GM23338 (cell line): ENCODE results near the gene IMMP2L. TPM values are rescaled to one million over a fixed set of nuclear protein-coding genes. Genes with fewer than 3 reads are reported as not detected.

Source experiments
- ATAC-seq: fragments of 200-7000 bp; cut with Tn5 transposase; 3 replicates; pipeline ENCODE4 v1.9.1; 2020
- DNase-seq: peaks from one replicate; pipeline ENCODE4 v3.0.0-alpha.2; 2015; ENCODE audit warnings: low spot score
- H2AFZ ChIP-seq: fragments of 200-600 bp; sonication (generic); 2 replicates; pipeline ENCODE4 v1.8.0; 2016; ENCODE audit warnings: antibody characterized with exemption, mild to moderate bottlenecking, moderate library complexity
- H3F3A ChIP-seq: fragments of 200-600 bp; sonication (generic); replicated peaks from 2 replicates; pipeline ENCODE4 v1.8.0; 2017; ENCODE audit warnings: antibody characterized with exemption, mixed run types, low read depth
- H3K27ac ChIP-seq: fragments of 200-600 bp; sonication (generic); 2 replicates; pipeline ENCODE4 v1.6.1; 2016; ENCODE audit warnings: low read depth
- H3K27me3 ChIP-seq: fragments of 200-600 bp; sonication (generic); 2 replicates; pipeline ENCODE4 v1.8.0; 2016; ENCODE audit warnings: mild to moderate bottlenecking, mixed run types, moderate library complexity; ENCODE audit not compliant: insufficient read depth
- H3K36me3 ChIP-seq: fragments of 200-600 bp; sonication (generic); 2 replicates; pipeline ENCODE4 v1.8.0; 2016; ENCODE audit warnings: mild to moderate bottlenecking; ENCODE audit not compliant: insufficient read depth
- H3K4me1 ChIP-seq: fragments of 200-600 bp; sonication (generic); 2 replicates; pipeline ENCODE4 v1.8.0; 2016; ENCODE audit warnings: mild to moderate bottlenecking, moderate library complexity; ENCODE audit not compliant: insufficient read depth
- H3K4me2 ChIP-seq: fragments of 200-600 bp; sonication (generic); 2 replicates; pipeline ENCODE4 v1.7.1; 2017; ENCODE audit warnings: mixed run types
- H3K4me3 ChIP-seq: fragments of 200-600 bp; sonication (generic); 2 replicates; pipeline ENCODE4 v1.6.1; 2016; ENCODE audit warnings: mixed run types
- H3K79me2 ChIP-seq: fragments of 200-600 bp; sonication (generic); replicated peaks from 2 replicates; pipeline ENCODE4 v1.8.0; 2017; ENCODE audit warnings: mild to moderate bottlenecking; ENCODE audit not compliant: insufficient read depth
- H3K9me2 ChIP-seq: fragments of 200-600 bp; sonication (generic); 2 replicates; pipeline ENCODE4 v1.8.0; 2017; ENCODE audit not compliant: insufficient read depth
- H4K20me1 ChIP-seq: fragments of 200-600 bp; sonication (generic); replicated peaks from 2 replicates; pipeline ENCODE4 v1.8.0; 2017; ENCODE audit warnings: mild to moderate bottlenecking; ENCODE audit not compliant: insufficient read depth
- H3K27ac Mint-ChIP-seq: 2 replicates; pipeline ENCODE4 v1.8.0; 2020; ENCODE audit warnings: inconsistent platforms, mild to moderate bottlenecking, moderate library complexity, mixed read lengths
- H3K27me3 Mint-ChIP-seq: 3 replicates; pipeline ENCODE4 v1.8.0; 2022; ENCODE audit warnings: low read depth, mild to moderate bottlenecking, moderate library complexity, mixed read lengths, inconsistent platforms; ENCODE audit not compliant: insufficient read depth, poor library complexity
- H3K36me3 Mint-ChIP-seq: 3 replicates; pipeline ENCODE4 v1.8.0; 2021; ENCODE audit warnings: low read depth, mild to moderate bottlenecking, inconsistent platforms, moderate library complexity, mixed read lengths
- H3K4me1 Mint-ChIP-seq: 3 replicates; pipeline ENCODE4 v1.8.0; 2020; ENCODE audit warnings: mild to moderate bottlenecking, inconsistent platforms, mixed read lengths
- H3K4me3 Mint-ChIP-seq: 3 replicates; pipeline ENCODE4 v1.8.0; 2021; ENCODE audit warnings: moderate library complexity, mild to moderate bottlenecking, inconsistent platforms, mixed read lengths
- H3K9me3 Mint-ChIP-seq: 3 replicates; pipeline ENCODE4 v1.8.0; 2020; ENCODE audit warnings: moderate library complexity, mild to moderate bottlenecking, inconsistent platforms, mixed read lengths
- ETS1 ChIP-seq: IDR thresholded peaks from 2 replicates; pipeline ENCODE4 v1.6.1; 2016; ENCODE audit warnings: antibody characterized with exemption
- EZH2phosphoT487 ChIP-seq: fragments of 200-600 bp; sonication (generic); IDR thresholded peaks from one replicate; pipeline ENCODE4 v1.8.1; 2018; ENCODE audit warnings: antibody characterized with exemption; ENCODE audit not compliant: unreplicated experiment
- JUNB ChIP-seq: IDR thresholded peaks from one replicate; pipeline ENCODE4 v1.6.1; 2016; ENCODE audit warnings: antibody characterized with exemption; ENCODE audit not compliant: unreplicated experiment
- NANOG ChIP-seq: IDR thresholded peaks from 2 replicates; pipeline ENCODE4 v1.6.1; 2016; ENCODE audit warnings: antibody characterized with exemption, borderline replicate concordance
- POLR2AphosphoS5 ChIP-seq: IDR thresholded peaks from 2 replicates; pipeline ENCODE4 v1.6.1; 2016; ENCODE audit warnings: antibody characterized with exemption, low read depth
- STAT1 ChIP-seq: IDR thresholded peaks from one replicate; pipeline ENCODE4 v1.6.1; 2016; ENCODE audit warnings: antibody characterized with exemption; ENCODE audit not compliant: unreplicated experiment
- ZNF331 ChIP-seq: fragments of 250-450 bp; sonication (Bioruptor Pico); IDR thresholded peaks from 2 replicates; pipeline ENCODE4 v1.5.0; 2020; ENCODE audit warnings: low read depth, mild to moderate bottlenecking, moderate library complexity
- polyA plus RNA-seq: library from polyadenylated mRNA; unstranded; fragments of >200 nt; fragmentation: Nextera tagmentation; extraction: Ambion mirVana; gene quantifications from 2 replicates; pipeline ENCODE4 v1.2.1, GENCODE V29; 2016
- total RNA-seq: library from RNA; depleted of rRNA; stranded (reverse); fragments of >200 nt; shearing (Covaris generic); gene quantifications from 2 replicates; pipeline ENCODE4 v1.2.3, GENCODE V29; 2014
- TF ChIP-seq, protein P1 (sequence below): fragments of 250-450 bp; sonication (Bioruptor Pico); IDR thresholded peaks from 2 replicates; pipeline ENCODE4 v1.5.0; 2020; ENCODE audit warnings: mild to moderate bottlenecking, moderate library complexity

IMMP2L gene
- total and polyA plus RNA-seq, 2 experiments from 2014 or later = 7.3 to 14.0 TPM

DNA sequence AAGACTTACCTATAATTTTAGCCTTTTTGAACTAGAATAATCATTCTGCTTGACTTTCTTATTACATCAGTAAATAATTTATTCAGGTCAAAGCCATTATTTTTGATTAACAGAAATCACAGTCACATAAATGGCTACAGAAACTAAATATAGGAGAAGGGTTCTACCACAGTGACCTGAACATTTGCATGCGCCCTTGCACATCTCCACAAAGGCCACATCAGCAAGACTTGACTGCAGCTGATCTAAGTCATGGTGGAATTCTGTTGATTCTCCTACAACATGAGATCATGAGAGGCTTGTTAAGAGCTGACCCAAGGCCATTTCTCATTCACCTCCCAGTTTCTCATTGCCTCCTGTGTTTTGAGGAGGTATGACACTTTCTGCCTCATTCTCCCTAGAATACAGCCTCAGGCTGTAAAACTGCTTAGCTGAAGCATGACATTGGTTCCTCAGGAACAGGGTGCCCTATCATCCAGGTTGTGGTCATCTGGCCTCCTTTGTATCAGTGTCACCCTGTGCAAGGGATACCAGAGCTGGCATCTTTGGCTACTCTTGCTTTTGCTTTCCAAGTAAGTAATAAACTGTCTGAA, 6.7 kb upstream of the IMMP2L start (continued):
- TF ChIP-seq, protein P1, sequence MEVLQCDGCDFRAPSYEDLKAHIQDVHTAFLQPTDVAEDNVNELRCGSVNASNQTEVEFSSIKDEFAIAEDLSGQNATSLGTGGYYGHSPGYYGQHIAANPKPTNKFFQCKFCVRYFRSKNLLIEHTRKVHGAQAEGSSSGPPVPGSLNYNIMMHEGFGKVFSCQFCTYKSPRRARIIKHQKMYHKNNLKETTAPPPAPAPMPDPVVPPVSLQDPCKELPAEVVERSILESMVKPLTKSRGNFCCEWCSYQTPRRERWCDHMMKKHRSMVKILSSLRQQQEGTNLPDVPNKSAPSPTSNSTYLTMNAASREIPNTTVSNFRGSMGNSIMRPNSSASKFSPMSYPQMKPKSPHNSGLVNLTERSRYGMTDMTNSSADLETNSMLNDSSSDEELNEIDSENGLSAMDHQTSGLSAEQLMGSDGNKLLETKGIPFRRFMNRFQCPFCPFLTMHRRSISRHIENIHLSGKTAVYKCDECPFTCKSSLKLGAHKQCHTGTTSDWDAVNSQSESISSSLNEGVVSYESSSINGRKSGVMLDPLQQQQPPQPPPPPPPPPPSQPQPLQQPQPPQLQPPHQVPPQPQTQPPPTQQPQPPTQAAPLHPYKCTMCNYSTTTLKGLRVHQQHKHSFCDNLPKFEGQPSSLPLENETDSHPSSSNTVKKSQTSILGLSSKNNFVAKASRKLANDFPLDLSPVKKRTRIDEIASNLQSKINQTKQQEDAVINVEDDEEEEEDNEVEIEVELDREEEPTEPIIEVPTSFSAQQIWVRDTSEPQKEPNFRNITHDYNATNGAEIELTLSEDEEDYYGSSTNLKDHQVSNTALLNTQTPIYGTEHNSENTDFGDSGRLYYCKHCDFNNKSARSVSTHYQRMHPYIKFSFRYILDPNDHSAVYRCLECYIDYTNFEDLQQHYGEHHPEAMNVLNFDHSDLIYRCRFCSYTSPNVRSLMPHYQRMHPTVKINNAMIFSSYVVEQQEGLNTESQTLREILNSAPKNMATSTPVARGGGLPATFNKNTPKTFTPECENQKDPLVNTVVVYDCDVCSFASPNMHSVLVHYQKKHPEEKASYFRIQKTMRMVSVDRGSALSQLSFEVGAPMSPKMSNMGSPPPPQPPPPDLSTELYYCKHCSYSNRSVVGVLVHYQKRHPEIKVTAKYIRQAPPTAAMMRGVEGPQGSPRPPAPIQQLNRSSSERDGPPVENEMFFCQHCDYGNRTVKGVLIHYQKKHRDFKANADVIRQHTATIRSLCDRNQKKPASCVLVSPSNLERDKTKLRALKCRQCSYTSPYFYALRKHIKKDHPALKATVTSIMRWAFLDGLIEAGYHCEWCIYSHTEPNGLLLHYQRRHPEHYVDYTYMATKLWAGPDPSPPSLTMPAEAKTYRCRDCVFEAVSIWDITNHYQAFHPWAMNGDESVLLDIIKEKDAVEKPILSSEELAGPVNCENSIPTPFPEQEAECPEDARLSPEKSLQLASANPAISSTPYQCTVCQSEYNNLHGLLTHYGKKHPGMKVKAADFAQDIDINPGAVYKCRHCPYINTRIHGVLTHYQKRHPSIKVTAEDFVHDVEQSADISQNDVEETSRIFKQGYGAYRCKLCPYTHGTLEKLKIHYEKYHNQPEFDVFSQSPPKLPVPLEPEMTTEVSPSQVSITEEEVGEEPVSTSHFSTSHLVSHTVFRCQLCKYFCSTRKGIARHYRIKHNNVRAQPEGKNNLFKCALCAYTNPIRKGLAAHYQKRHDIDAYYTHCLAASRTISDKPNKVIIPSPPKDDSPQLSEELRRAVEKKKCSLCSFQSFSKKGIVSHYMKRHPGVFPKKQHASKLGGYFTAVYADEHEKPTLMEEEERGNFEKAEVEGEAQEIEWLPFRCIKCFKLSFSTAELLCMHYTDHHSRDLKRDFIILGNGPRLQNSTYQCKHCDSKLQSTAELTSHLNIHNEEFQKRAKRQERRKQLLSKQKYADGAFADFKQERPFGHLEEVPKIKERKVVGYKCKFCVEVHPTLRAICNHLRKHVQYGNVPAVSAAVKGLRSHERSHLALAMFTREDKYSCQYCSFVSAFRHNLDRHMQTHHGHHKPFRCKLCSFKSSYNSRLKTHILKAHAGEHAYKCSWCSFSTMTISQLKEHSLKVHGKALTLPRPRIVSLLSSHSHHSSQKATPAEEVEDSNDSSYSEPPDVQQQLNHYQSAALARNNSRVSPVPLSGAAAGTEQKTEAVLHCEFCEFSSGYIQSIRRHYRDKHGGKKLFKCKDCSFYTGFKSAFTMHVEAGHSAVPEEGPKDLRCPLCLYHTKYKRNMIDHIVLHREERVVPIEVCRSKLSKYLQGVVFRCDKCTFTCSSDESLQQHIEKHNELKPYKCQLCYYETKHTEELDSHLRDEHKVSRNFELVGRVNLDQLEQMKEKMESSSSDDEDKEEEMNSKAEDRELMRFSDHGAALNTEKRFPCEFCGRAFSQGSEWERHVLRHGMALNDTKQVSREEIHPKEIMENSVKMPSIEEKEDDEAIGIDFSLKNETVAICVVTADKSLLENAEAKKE = no peak
- no peak for TF ChIP-seq EZH2phosphoT487

DNA sequence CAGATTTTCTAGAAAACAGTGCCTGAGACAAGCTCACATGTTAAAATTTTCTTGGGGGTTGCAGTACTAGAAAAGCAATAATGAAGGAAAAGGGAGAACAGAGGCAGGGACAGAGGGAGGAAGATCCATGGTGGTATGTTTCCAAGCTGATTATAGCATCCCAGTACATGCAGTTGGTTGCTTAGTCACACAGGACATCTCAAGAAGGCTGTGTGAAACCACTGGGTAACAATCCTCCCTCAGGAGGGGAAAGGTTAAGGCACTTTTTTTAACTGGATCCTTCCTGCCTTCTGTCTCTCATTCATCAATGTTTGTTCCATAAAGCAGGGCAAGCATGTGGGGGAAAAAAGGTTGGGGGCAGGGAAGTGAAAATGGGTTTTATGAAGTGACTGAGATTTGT, 6.1 kb upstream of the IMMP2L start:
- Histone ChIP-seq H3K79me2 (no peaks in the 10 kb centered on the region), H3K27ac (no peak overlapping the region), H4K20me1 (no peaks in the 10 kb centered on the region), H3K4me2 (no peak overlapping the region), H3K36me3 (peaks cover 7% of the 10 kb centered on the region; the same call in 1 of the 2 replicates), H2AFZ (no peak overlapping the region), H3K9me2 (0 out of 2 replicates have a peak, but pooled peaks cover 7% of the 10 kb centered on the region), H3K27me3 (no peaks in the 10 kb centered on the region), H3K4me1 (no peaks in the 10 kb centered on the region), H3F3A (no peaks in the 10 kb centered on the region), H3K4me3 (no peak overlapping the region)
- H3K4me1 Mint-ChIP-seq = no peaks in the 10 kb centered on the region
- peaks cover 14% of the 10 kb centered on the region for H3K36me3 Mint-ChIP-seq
- H3K27ac Mint-ChIP-seq = no peak overlapping the region
- TF ChIP-seq POLR2AphosphoS5 (no peak), NANOG (no peak), JUNB (no peak), ZNF331 (CRISPR knock-in tag) (no peak), STAT1 (no peak), ETS1 (no peak)
- TF ChIP-seq, protein P1 = no peak
- H3K4me3 Mint-ChIP-seq = no peak overlapping the region
- no peak for ATAC-seq
- peaks cover 27% of the 10 kb centered on the region for H3K9me3 Mint-ChIP-seq
- DNase-seq = no peak
- peaks cover 4% of the 10 kb centered on the region for H3K27me3 Mint-ChIP-seq
